T47D (cell line): ENCODE results near the gene CA9.

ENCODE experiments used
- DNase-seq, 2 experiments: peaks; one replicate each; pipeline versions ENCODE4 v3.0.0 to v3.0.0-alpha.2; 2011 to 2012; ENCODE audit warnings: low read depth in 1 of 2, low spot score in 1 of 2
- JUND ChIP-seq: IDR thresholded peaks from 2 replicates; pipeline ENCODE4 v1.6.1; 2012; ENCODE audit warnings: low read depth
- in situ Hi-C: cut with HindIII; loops from 2 replicates; pipeline ENCODE4 v1.10.0; 2016; ENCODE audit warnings: low sequenced_read_pairs, low pct_unique_long_range_greater_than_20kb

The CA9 gene

DNA sequence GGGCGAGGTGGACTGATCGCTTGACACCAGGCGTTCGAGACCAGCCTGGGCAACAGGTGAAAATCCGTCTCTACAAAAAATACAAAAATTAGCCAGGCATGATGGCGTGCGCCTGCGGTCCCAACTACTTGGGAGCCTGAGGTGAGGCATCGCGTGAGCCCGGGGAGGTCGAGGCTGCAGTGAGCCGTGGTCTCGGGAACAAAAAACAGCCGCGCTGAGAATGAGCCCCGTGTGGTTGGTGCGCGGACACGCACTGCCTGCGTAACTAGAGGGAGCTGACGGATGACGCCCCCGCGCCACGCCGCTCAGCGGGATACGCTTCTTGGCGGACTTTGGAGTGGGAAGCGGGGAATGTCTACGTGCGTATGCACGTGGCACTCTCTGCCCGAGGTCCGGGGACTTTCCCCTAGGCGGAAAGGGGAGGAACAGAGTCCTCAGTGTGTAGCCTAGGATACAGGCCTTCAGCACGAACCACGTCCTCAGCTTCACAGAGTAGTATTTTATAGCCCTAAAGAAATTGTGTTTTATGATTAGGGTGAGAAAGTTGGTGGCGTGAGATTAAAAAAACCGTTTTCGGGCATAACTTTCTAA lies 16.1 kb upstream of the CA9 start, which contains the start of gene RMRP:
Gene RMRP (minus strand): TSS at position 474 of the 591 bp plus-strand sequence.
- in situ Hi-C loops: no loop called here
- DNase-seq: peak; percentile 83 to 99
- no peak for TF ChIP-seq JUND

DNA sequence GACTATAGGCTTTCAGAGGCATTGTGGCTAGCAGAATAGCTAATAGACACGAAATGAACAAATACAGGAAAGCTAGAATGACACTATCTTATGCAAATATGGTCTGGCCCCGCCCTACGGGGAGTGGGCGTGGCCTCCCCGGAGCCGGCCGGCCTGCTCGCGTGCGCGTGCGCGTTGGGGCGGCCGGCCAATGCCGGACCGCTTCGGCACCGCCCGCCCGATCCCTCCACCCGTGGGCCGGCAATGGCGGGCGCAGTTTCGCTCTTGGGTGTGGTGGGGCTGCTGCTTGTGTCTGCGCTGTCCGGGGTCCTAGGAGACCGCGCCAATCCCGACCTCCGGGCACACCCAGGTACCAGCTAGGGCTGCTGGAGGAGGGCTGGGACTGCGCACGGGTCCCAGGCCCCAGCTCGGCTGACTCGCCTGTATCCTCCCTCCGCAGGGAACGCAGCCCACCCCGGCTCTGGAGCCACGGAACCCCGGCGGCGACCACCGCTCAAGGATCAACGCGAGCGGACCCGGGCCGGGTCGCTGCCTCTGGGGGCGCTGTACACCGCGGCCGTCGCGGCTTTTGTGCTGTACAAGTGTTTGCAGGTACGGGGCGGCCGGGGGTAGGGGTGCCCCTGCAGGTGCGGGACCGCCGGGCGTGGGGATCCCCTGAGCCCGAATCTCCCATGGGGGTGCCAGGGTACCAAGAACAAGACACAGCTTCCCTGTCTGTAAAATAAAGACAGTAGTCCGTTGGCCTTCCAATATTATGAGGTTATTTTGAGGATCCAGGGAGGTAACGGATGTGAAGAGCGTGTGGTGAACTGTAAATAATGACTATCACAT lies 15.4 kb upstream of the CA9 start, which contains the start of gene CCDC107:
Gene CCDC107 (plus strand): TSS at position 156 of the 831 bp plus-strand sequence. CDS start 88 bp downstream, at position 244.
- DNase-seq: peak; percentile 73 to 80
- no peak for TF ChIP-seq JUND
- in situ Hi-C loops: no loop called here

- peak in 1 of 2 experiments; percentile 32 for DNase-seq
- in situ Hi-C loops: no loop called here
- no peak for TF ChIP-seq JUND
These were observed 14.8 kb upstream of the CA9 start for GRCh38 chr9:35658968-35659220.

DNA sequence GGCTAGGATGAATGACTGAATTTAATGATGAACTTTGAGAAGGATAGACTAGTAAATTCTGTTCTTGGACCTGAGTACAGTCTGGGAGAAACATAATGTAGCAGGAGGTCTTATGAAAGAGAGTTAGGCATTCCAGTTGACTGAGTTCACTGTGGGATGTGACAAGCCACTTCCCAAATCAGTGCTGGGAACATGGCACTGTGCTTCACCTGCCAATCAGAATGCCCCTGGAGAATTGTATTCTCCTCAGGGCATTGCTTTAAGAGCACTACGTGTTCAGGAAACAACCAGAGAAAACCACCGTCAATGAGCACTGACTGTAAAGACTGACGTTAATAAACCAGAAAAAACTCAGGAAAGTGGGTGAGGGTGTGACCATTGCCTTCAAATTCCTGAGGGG lies 14.4 kb upstream of the CA9 start:
- TF ChIP-seq JUND: no peak
- peak in 1 of 2 experiments; percentile 23 for DNase-seq
- in situ Hi-C loops: no loop called here

GRCh38 chr9:35660966-35661415 lies 12.7 kb upstream of the CA9 start:
- no peak for TF ChIP-seq JUND
- in situ Hi-C loops: no loop called here
- peak in 1 of 2 experiments; percentile 61 for DNase-seq

GRCh38 chr9:35661756-35662350 lies 11.9 kb upstream of the CA9 start:
- in situ Hi-C loops: no loop called here
- TF ChIP-seq JUND: no peak

GRCh38 chr9:35662437-35662836 lies 11.3 kb upstream of the CA9 start:
- in situ Hi-C loops: no loop called here
- TF ChIP-seq JUND: no peak
- no peak for DNase-seq

More at GRCh38 chr9:35661756-35662350, 11.9 kb upstream of the CA9 start:
- no peak for DNase-seq

- TF ChIP-seq JUND: no peak
- in situ Hi-C loops: no loop called here
- peak; percentile 85 to 87 for DNase-seq
These were observed 8.9 kb upstream of the CA9 start, which contains the start of gene ARHGEF39 for GRCh38 chr9:35664531-35665470. TSS of gene ARHGEF39 (minus strand) at chr9:35665195. CDS start at chr9:35665169, 26 bp downstream.

DNA sequence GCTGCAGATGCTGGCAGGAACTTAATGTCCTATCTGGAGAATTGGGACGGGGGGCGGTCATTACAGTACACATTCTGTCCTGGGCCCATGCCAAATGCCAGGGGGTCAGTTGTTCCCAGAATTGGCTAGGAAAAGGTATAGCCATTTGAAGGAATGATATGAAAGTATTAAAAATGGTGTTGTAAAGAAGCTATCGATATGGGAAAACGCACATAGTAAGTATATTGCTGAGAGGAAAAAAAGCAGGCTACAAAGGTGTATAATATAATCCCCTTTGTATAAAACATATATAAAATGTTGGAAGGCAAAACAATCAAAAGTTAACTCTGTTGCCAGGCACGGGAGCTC lies 8.3 kb upstream of the CA9 start:
- DNase-seq: no peak
- no peak for TF ChIP-seq JUND
- in situ Hi-C loops: no loop called here

DNA sequence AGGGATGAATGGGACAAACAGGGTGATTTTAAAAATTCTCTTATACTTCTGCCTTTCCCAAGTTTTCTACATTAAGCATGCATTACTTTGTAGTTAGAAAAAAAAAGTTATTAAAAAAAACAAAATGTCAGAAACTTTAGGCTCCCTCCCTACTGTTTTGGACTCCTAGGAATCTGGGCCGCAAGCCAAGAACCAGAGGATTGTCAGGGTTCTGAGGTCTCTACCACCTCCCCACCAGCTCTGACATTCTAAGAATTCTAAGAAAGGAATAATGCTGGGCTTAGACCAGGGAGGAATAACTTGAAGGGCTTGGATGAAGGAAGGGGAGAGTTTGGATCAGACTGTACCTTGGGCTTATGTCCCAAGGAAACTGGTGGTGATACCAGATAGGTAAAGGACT lies 7.7 kb upstream of the CA9 start:
- DNase-seq: no peak
- no peak for TF ChIP-seq JUND
- in situ Hi-C loops: no loop called here

- DNase-seq: no peak
- TF ChIP-seq JUND: no peak
- in situ Hi-C loops: no loop called here
These were observed 7.2 kb upstream of the CA9 start for GRCh38 chr9:35666549-35666948.

DNA sequence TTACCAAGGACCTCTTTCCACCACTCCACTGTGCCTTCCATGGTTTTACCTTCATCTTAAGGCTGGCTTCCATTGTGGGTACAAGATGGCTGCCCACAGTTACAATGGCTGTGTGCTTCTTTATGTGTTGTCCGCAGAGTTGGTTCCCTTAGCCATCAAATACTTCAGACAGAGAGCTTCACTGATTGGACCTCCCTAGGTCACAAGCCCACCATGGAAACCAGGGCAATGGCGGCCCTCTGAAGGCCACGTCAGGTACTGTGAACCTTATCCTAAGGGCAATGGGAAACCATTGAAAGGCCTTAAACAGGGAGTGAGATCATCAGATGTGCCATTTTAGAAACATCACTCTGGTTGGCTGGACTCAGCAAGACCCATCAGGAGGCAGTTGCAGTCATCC lies 5.8 kb upstream of the CA9 start:
- TF ChIP-seq JUND: no peak
- no peak for DNase-seq
- in situ Hi-C loops: no loop called here
